GM04503 (cell line): ENCODE data around the gene SCRN1.

ENCODE experiments used
- DNase-seq: peaks from one replicate; pipeline ENCODE4 v3.0.0-alpha.2; 2012; ENCODE audit warnings: low read depth

SCRN1 gene, protein sequence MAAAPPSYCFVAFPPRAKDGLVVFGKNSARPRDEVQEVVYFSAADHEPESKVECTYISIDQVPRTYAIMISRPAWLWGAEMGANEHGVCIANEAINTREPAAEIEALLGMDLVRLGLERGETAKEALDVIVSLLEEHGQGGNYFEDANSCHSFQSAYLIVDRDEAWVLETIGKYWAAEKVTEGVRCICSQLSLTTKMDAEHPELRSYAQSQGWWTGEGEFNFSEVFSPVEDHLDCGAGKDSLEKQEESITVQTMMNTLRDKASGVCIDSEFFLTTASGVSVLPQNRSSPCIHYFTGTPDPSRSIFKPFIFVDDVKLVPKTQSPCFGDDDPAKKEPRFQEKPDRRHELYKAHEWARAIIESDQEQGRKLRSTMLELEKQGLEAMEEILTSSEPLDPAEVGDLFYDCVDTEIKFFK

DNA sequence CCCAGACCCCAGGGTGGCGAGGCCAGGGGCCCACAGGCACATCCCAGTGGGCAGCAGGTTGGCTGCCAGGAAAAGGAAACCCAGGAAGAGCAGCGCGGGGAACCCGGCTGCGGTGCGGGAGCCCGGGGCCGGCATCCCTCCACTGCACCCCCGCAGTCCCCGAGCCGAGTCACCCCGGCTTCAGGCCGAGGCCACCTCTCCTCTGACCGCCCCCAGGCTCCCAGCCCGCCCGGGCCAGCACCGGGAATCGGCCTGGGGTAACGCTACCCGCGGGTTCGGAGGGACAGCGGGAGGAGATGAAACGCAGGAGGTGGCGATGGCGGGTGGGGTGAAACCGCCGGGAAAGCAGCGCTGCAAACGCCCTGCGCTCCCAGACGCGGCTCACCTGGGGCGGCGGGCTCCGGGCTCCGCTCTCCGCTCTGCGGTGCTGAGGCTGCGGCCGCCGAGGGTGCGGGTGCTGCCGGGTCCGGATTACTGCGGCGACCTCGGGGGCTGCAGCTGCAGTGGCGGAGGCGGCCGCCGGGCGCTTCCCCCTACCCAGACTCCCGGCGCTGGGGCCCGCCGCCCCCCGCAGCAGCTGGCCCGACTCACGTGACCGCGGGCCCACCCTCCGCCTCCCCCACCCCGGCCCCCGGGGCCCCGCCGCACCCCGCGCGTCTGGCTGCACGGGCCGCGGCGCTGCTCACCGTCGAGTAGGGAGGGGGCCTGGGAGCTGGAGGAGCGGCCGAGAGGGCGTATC lies at the start of gene SCRN1:
Gene SCRN1, minus strand, starts transcription at position 545 of the 739 bp plus-strand sequence. CDS start 20,734 bp downstream, outside the sequence.
- DNase-seq = no peak

DNA sequence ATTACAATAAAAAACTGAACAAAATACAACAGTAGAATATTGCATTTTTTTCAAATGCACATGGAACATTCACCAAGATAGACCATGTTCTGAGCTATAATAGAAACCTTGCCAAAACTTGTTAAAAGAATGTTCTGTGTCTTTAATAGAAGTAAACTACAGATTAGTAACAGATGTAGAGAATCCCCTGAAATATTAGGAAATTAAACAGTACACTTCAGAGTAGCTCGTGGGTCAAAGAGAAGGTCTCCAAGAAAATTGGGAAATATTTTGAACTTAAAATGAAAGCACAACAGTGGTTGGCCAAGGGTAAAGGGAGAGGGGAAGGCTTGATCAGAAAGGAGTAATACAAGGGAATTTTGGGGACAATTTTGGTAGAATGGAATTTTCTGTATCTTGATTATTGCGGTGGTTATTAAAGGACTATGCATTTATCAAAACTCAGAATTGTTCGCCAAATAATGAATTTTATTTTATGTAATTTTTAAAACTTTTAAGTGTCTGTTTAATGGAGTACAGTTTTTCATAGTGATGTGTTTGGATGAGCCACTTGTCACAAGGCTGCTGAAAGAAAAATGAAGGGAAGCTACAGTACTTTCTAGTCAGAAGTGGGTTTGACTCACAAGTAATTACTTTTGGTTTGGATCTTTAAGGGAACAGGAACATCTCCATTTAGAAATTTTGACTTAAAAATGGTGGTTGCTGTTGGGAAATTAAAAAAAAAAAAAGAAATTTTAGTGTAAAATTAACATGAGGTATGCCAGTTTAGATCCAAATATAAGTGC lies 48.8 kb upstream of the SCRN1 start:
- DNase-seq = peak; percentile 22

- DNase-seq = no peak
Measured at GRCh38 chr7:30036220-30036619, 46.6 kb upstream of the SCRN1 start.

DNA sequence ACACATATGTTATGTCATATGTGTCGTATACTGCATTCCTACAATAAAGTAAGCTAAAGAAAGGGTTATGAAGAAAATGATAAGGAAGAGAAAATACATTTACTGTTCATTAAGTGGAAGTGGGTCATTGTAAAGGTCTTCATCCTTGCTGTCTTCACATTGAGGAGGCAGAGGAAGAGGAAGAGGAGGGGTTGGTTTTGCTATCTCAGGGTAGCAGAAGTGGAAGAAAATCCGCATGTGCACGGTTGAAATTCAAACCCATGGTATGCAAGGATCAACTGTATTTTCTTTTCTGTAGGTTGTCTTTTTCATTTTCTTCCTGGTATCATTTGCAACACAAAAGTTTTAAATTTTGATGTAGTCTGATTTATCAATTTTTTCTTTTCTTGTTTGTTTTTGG lies 44.9 kb upstream of the SCRN1 start:
- no peak for DNase-seq

GRCh38 chr7:30032310-30033125 lies 42.9 kb upstream of the SCRN1 start:
- DNase-seq = peak; percentile 17

DNA sequence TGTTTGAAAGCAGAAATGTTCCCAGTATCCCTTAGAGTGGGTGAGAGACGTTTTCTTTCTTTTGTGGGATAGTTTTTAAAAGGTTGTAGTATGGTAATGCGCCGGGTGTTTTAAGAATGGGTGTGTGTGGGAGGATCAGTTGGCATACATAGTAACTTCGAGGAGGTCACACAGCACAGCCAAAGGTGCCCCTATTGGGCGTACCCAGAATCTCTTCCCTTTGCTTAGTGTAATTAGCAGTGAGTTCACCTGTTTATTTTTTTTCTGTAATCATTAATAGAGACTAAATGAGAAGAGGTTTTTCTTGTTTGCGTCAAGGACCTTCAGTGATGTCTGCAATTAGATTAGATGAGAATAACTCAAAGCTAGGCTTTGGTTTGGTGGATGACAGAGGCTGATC lies 40.1 kb upstream of the SCRN1 start:
- DNase-seq = no peak

GRCh38 chr7:30028749-30029635 lies 39.4 kb upstream of the SCRN1 start:
- no peak for DNase-seq

DNA sequence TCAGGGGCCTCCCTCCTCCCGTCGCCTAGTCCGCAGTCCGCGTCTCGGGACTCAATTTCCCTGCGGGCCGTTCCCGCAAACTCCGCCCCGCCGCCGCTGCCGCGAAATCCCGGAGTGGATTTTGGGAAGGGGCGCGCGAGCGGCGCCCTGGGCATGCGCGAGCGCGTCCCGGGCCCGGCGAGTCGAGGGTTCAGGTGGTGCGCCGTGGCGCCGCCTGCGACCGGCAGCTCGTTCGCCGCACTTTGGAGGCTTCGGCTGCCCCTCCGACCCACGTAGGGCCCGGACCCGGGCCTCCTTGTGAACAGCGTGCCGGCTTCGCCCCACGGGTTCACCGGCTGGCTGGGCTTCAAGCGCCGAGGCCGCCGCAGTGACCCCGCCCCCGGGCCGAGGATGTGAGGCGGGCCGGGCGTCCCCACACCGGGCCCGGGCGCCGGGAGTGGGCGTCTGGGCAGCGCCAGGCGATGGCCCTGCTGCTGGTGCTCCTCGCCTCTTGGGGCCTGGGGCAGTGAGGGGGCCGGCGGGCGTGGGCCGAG lies 38.7 kb upstream of the SCRN1 start, which contains the start of gene PLEKHA8:
Gene PLEKHA8, plus strand, starts transcription at position 197 of the 533 bp plus-strand sequence. CDS start 351 bp downstream, outside the sequence.
- peak; percentile 49 for DNase-seq

GRCh38 chr7:30027740-30028215 lies 38.2 kb upstream of the SCRN1 start:
- DNase-seq = no peak

DNA sequence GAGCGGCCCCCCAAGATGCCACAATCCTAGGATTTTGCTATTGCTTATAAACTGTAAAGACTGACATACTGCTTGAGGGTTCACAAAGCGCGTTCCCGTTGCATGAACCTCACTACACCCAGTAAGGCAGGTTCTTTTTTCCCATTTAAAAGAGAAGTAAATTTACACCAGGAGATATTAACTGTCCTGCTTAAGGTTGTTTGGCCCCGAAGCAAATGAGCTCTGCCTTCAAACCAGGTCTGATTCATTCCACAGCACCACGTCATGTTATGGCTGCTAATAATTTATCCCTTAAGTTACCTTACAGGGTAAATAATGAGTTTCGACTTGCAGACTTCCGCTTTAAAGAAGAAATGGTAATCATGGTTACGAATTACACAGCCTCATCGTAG lies 37.5 kb upstream of the SCRN1 start:
- no peak for DNase-seq

DNA sequence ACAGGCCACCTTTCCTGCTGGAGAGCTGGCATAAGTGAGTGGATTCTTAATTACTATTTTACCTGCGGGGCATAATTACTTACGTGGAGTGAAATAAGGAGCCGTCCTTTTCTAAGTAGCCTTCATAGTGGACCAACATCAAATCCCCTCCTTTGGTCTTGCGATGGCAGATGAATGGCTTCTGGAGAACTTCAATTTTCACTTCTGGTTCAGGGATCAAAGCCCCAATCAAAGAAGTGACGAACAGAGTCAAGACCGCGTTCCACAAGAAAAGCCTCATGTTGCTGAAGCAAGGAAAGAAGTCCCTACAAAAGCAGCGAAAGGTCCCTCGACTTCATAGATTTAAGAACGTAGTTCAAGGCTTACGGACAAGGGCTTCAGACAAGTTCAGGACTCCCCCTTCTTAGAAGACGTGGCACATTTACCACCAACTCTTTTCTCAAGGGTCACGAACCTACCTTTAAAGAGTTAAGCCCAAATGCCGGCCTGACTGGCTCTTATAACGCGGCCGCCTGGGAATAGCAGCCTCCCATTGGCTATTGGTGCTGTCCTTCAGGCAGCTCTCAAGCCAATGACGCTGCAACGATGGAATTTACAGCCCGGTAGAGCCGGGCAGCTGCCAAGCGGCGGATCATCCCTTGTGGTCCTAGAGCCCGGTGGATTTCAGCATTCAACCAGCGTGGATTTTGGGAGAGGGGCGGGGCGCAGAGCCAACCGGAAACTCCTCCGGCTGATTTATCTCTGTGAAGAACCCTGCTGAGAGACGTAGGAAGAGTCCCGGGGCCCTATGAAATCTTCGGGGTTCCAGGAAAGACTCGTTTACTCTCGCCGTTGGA lies 36.8 kb upstream of the SCRN1 start, which contains the start of gene FKBP14:
Gene FKBP14, minus strand, starts transcription at position 474 of the 836 bp plus-strand sequence. Its CDS starts 194 bp downstream, at position 280.
- peak; percentile 97 for DNase-seq

GRCh38 chr7:30023524-30023923 lies 33.9 kb upstream of the SCRN1 start:
- DNase-seq = no peak

DNA sequence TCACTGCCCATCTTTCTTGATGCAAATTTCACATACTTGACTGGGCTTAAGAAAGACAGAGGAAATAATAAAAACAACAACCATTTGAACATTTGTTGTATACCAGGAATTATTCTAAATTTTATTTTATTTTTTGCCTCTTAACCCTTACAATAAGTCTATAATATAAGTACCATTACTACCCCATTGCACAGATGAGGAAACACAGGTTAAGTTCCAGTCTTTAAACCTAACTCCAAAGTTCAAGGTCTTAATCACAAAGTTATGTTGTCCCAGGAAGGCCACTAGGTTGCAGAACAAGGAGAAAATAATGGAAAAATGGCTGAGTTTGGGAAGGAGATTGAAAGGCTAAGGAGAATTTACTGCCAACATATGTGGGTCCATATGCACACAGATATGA lies 33.4 kb upstream of the SCRN1 start:
- DNase-seq = no peak

DNA sequence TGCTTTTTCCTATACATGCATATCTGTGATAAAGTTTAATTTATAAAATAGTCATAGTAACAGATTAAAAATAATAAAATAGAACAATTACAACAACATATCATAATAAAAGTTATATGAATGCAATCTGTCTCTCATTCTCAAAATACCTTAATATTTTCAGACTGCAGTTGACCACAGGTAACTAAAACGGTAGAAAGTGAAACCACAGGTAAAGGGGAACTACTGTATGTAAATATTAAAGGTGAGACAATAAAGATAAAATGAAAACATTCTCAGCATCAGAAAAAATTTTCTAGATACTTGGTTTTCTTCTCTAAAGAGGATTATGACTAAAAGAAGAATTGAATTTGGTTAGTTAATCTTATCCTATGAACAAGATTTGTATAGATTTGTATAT lies 30.9 kb upstream of the SCRN1 start:
- DNase-seq = no peak

- DNase-seq = no peak
Measured at GRCh38 chr7:30019960-30020359, 30.4 kb upstream of the SCRN1 start.

GRCh38 chr7:30019387-30019786 lies 29.8 kb upstream of the SCRN1 start:
- DNase-seq = no peak

- no peak for DNase-seq
Measured at GRCh38 chr7:30018451-30018850, 28.9 kb upstream of the SCRN1 start.

GRCh38 chr7:30012757-30013156 lies 23.2 kb upstream of the SCRN1 start:
- no peak for DNase-seq

GRCh38 chr7:30010021-30010420 lies 20.4 kb upstream of the SCRN1 start:
- no peak for DNase-seq
